DMS 273 treated with DMSO at 0.1 percent for 48 hours (cell line): ENCODE measurements around the gene PYDC1.
"Not testable (repeated sequence)": the region's sequence is repeated elsewhere in the genome, so short reads cannot be mapped to it uniquely, and the experiment has no call there.

Experiments
- DNase-seq: peaks from one replicate; lab custom pipeline; 2025; lab: John Stamatoyannopoulos, UW

PYDC1 gene

GRCh38 chr16:31195861-31196260 is 21.1 kb downstream of the PYDC1 start:
- DNase-seq: not testable (repeated sequence)

DNA sequence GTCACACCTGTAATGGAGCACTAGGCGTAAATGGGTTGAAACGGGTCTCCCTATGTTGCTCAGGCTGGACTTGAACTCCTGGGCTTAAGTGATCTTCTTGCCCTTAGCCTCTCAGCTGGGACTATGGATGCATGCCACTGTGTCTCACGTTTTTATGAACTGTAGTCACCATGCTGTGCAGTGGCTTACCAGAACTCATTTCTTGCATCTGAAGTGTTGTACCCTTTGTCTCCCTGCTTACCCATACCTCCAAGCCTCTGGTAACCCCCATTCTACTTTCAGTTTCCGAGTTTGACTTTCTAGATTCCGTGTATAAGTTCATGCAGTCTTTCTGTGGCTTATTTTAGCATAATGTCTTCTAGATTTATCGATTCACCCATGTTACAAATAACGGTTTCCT is 22.0 kb downstream of the PYDC1 start:
- no peak for DNase-seq

DNA sequence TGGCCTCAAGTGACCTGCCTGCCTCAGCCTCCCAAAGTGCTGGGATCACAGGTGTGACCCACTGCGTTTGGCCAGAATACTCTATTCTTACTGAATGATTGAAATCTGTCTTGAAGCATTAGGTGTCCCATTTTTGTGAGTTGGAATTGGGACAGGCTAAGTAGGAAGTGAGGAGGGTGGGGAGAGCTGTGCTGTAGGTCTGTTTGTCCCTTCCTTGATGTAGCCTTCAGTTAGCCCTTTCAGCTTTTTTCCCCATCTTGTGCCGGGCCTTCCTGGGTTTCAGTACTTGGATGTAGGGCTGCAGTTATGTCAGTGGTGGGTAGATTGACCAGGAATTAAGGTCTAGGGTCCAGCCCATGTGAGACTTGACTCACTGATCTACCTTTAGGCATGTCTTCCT is 23.1 kb downstream of the PYDC1 start:
- no peak for DNase-seq

- no peak for DNase-seq
Measured at GRCh38 chr16:31192856-31193642, 23.9 kb downstream of the PYDC1 start.

- no peak for DNase-seq
Measured at GRCh38 chr16:31191697-31192428, 25.1 kb downstream of the PYDC1 start.

DNA sequence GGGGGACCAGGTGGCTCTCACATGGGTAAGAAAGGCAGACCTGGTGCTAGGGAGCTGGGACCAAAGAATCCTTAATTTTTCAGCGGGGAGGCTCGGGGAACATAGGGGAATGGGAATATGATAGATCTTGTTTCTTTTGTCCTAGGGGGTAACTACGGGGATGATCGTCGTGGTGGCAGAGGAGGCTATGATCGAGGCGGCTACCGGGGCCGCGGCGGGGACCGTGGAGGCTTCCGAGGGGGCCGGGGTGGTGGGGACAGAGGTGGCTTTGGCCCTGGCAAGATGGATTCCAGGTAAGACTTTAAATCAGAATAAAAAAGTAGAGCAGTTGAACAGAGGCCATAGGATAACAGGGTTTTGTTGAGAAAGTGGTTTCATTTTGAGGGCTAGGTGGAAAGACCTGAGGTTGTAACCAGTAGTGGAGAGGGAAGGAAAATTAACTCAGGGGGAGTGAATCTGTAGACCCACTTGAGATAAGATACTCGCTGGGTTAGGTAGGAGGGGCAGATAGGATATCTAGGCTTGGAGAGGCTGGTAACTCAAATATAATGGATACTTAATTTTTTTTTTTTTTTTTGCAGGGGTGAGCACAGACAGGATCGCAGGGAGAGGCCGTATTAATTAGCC is 26.0 kb downstream of the PYDC1 start:
- no peak for DNase-seq

GRCh38 chr16:31190061-31190460 is 26.9 kb downstream of the PYDC1 start:
- no peak for DNase-seq

DNA sequence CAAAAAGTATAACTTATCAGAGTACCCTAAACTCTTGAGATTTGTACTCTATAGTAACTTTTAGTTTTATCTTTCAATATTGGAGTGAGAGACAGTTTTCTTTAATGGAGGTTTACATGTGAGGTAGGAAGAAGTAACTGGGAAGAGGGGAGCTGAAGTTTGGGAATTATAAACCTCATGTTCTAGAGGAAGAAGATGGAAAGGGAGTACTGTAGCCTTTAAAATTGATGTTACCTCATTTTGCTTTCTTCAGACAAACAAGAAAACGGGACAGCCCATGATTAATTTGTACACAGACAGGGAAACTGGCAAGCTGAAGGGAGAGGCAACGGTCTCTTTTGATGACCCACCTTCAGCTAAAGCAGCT is 27.5 kb downstream of the PYDC1 start:
- DNase-seq: no peak

- no peak for DNase-seq
Measured at GRCh38 chr16:31188450-31189411, 28.2 kb downstream of the PYDC1 start.

GRCh38 chr16:31187808-31188189 is 29.1 kb downstream of the PYDC1 start:
- DNase-seq: no peak

DNA sequence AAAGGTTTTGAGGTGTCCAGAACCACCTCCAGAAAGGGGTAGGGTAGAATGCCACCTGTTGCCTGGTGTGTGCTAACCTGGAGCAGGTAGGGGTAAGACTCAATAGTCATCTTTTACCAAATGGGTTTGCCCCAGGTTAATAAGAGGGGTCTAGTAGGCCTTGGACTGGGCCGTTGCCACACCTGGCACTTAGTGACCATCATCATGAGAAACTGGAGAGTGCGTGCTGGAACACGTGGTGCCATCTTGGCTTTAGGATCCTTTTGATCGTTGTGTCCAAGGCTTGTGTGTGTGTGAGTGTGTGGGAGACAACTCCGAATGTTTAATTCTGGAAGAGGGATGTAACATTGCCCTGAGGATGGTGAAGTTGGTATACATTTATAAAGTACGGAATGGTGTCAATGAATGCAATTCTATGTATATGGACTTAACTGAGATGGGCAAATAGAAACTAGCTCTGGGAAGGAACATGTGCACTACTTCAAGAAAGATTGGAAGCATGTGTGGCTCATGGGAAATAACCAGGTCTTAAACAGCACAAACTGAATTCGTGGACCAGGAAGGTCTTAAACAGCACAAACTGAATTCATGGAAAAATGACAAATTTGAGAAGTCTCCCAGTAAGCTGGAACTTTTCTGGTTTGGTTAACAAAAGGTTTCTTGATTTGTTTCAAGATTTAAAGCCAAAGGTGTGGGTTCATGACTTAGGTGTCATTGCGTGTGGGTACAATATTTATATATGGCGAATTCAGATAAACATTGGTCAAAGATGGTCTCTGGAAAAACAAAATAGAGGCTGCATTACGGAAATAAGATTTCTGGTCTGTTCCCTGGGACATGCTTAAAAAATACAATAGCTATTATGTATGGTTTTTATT is 29.8 kb downstream of the PYDC1 start:
- DNase-seq: no peak

- DNase-seq: no peak
Measured at GRCh38 chr16:31186176-31186575, 30.8 kb downstream of the PYDC1 start.

GRCh38 chr16:31185339-31185738 is 31.6 kb downstream of the PYDC1 start:
- DNase-seq: no peak

- no peak for DNase-seq
Measured at GRCh38 chr16:31184888-31185287, 32.0 kb downstream of the PYDC1 start.

- no peak for DNase-seq
Measured at GRCh38 chr16:31183432-31184428, 33.2 kb downstream of the PYDC1 start.

DNA sequence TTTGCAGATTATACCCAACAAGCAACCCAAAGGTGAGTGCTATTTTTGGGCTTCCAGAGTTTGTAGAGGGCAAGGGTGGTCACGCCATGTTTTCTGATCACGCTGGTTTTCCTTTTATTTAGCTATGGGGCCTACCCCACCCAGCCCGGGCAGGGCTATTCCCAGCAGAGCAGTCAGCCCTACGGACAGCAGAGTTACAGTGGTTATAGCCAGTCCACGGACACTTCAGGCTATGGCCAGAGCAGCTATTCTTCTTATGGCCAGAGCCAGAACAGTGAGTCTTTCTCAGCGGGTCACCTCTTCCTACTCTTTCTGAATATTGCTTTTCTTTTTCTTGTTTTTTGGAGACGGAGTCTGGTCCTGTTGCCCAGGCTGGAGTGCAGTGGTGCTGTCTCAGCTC is 34.5 kb downstream of the PYDC1 start:
- no peak for DNase-seq

- no peak for DNase-seq
Measured at GRCh38 chr16:31181102-31181830, 35.7 kb downstream of the PYDC1 start.

DNA sequence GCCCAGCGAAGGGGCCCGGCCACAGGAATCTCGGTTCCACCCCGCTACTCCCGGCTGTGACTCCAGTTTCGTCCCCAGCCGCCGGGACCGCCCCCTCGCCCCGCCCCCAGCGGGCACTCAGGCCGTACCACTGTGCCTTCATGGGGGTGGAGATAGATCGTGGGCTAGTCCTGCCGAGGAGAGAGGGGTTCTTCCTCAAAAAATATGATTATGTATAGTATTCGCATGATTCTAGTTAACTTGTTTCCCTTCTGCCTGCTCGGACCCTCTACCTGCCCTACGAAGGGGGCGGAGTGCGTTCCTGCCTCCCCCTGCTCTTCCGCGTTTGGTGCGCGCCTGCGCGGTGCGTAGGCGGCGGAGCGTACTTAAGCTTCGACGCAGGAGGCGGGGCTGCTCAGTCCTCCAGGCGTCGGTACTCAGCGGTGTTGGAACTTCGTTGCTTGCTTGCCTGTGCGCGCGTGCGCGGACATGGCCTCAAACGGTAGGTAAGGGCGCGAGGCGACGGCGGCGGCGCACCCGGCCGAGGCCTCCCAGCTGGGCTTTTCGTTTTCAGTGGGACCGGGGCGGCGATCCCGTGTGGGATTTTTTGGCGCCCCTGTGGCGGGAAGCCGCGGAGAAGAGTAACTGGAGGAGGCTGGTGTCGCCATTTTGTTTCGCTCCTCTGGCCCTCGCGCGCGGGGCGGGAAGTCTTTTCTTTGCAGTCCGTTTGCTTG is 37.0 kb downstream of the PYDC1 start, which contains the start of gene FUS:
TSS of gene FUS (plus strand) at position 393 of the 713 bp plus-strand sequence. CDS start at position 469, 76 bp downstream.
- no peak for DNase-seq
